H1 (cell line): ENCODE measurements around the gene LACTB. TPM values are rescaled to one million over a fixed set of nuclear protein-coding genes. Genes with fewer than 3 reads are reported as not detected.
A peak's percentile ranks its signal among the peaks of the same experiment; 100 is the strongest.

ENCODE experiments used
- CTCF ChIA-PET: fragments of 300-600 bp; sonication (Branson Sonifier 250); formaldehyde crosslinking; loops from one replicate; lab custom pipeline; 2021; ENCODE audit not compliant: partially characterized antibody; lab: Charles Lee
- POLR2A ChIA-PET: fragments of 300-600 bp; sonication (Branson Sonifier 250); formaldehyde crosslinking; loops from one replicate; lab custom pipeline; 2021; ENCODE audit warnings: inconsistent platforms; ENCODE audit not compliant: partially characterized antibody; lab: Charles Lee
- DNase-seq, 2 experiments: peaks; one replicate each; pipeline versions ENCODE4 v3.0.0 to v3.0.0-alpha.2; 2010 to 2022; ENCODE audit warnings: low spot score in 2 of 2, low read depth in 1 of 2, mixed read lengths in 1 of 2
- FAIRE-seq: peaks from 2 replicates; lab custom pipeline; 2011; peaks lifted over from hg19 to GRCh38; lab: Jason Lieb, UNC
- H2AFZ ChIP-seq: 2 replicates; pipeline ENCODE4 v1.8.1; 2012; ENCODE audit warnings: low read length, inconsistent platforms
- H2AK5ac ChIP-seq: 2 replicates; pipeline ENCODE4 v1.6.1; 2013; ENCODE audit warnings: low read depth, low read length
- H2BK120ac ChIP-seq: replicated peaks from 2 replicates; pipeline ENCODE3; 2013; ENCODE audit warnings: low read depth, low read length, inconsistent platforms
- H2BK12ac ChIP-seq: 2 replicates; pipeline ENCODE4 v1.6.1; 2013; ENCODE audit warnings: low read depth, low read length
- H2BK15ac ChIP-seq: 2 replicates; pipeline ENCODE4 v1.6.1; 2013; ENCODE audit warnings: low read length
- H2BK20ac ChIP-seq: 2 replicates; pipeline ENCODE4 v1.6.1; 2013; ENCODE audit warnings: low read length
- H2BK5ac ChIP-seq: 2 replicates; pipeline ENCODE4 v1.6.1; 2013; ENCODE audit warnings: low read depth, low read length
- H3K14ac ChIP-seq: 2 replicates; pipeline ENCODE4 v1.6.1; 2013; ENCODE audit warnings: inconsistent platforms; ENCODE audit not compliant: insufficient read length
- H3K18ac ChIP-seq: 2 replicates; pipeline ENCODE4 v1.6.1; 2013; ENCODE audit warnings: low read length; ENCODE audit errors: extremely low read depth
- H3K23ac ChIP-seq: 2 replicates; pipeline ENCODE4 v1.6.1; 2013; ENCODE audit warnings: inconsistent platforms; ENCODE audit not compliant: insufficient read length
- H3K23me2 ChIP-seq: 2 replicates; pipeline ENCODE4 v1.6.1; 2013; ENCODE audit warnings: low read depth, low read length
- H3K27ac ChIP-seq: 2 replicates; pipeline ENCODE4 v1.6.1; 2011; ENCODE audit warnings: low read depth, low read length, inconsistent platforms
- H3K27me3 ChIP-seq, 4 experiments: replicated peaks in 1 of 4; 1 replicate in 1 of 4; 2 replicates in 3 of 4; pipeline versions ENCODE4 v1.6.1 to v1.8.1; 2011 to 2013; ENCODE audit warnings: low read length in 3 of 4, mild to moderate bottlenecking in 3 of 4, inconsistent platforms in 2 of 4, mixed read lengths in 2 of 4, moderate library complexity in 1 of 4; ENCODE audit not compliant: control insufficient read depth in 3 of 4, insufficient read depth in 3 of 4; ENCODE audit errors: extremely low read depth in 1 of 4
- H3K36me3 ChIP-seq, 4 experiments: 2 replicates each; pipeline versions ENCODE4 v1.6.1 to v1.8.1; 2011 to 2013; ENCODE audit warnings: mild to moderate bottlenecking in 4 of 4, low read length in 3 of 4, moderate library complexity in 2 of 4, control low read depth in 1 of 4, inconsistent platforms in 1 of 4; ENCODE audit not compliant: insufficient read depth in 4 of 4, control insufficient read depth in 2 of 4
- H3K4ac ChIP-seq: replicated peaks from 2 replicates; pipeline ENCODE3; 2013; ENCODE audit warnings: low read length, low read depth, mixed read lengths, inconsistent platforms; ENCODE audit not compliant: insufficient read length
- H3K4me1 ChIP-seq, 4 experiments: replicated peaks in 1 of 4; 1 replicate in 1 of 4; 2 replicates in 3 of 4; pipeline versions ENCODE4 v1.6.1 to v1.8.1; 2011 to 2013; ENCODE audit warnings: low read length in 3 of 4, inconsistent platforms in 2 of 4, mixed read lengths in 1 of 4; ENCODE audit not compliant: insufficient read depth in 4 of 4, control insufficient read depth in 3 of 4
- H3K4me2 ChIP-seq, 2 experiments: 2 replicates each; pipeline versions ENCODE4 v1.6.1 to v1.8.1; 2011 to 2013; ENCODE audit warnings: low read depth in 2 of 2, low read length in 2 of 2, control low read depth in 1 of 2, inconsistent platforms in 1 of 2, mild to moderate bottlenecking in 1 of 2; ENCODE audit not compliant: insufficient read depth in 1 of 2
- H3K4me3 ChIP-seq, 4 experiments: fragments of 200-600, 300-600 bp in 1 of 4; sonication (generic), shearing (Covaris generic), sonication (Bioruptor Twin) in 1 of 4; 2 replicates each; pipeline versions ENCODE4 v1.5.1 to v1.8.1; 2011 to 2016; ENCODE audit warnings: low read length in 4 of 4, low read depth in 3 of 4, control low read depth in 2 of 4, inconsistent platforms in 2 of 4, mild to moderate bottlenecking in 2 of 4, mixed read lengths in 1 of 4, moderate library complexity in 1 of 4; ENCODE audit not compliant: insufficient read depth in 2 of 4; ENCODE audit errors: extremely low read depth in 1 of 4
- H3K56ac ChIP-seq: replicated peaks from 2 replicates; pipeline ENCODE3; 2013; ENCODE audit warnings: low read depth, mild to moderate bottlenecking, mixed read lengths, low read length, inconsistent platforms; ENCODE audit not compliant: insufficient read length
- H3K79me1 ChIP-seq: 2 replicates; pipeline ENCODE4 v1.6.1; 2013; ENCODE audit warnings: low read depth, low read length, control low read depth
- H3K79me2 ChIP-seq, 2 experiments: 2 replicates each; pipeline versions ENCODE4 v1.6.1 to v1.8.1; 2012 to 2013; ENCODE audit warnings: low read length in 2 of 2, mild to moderate bottlenecking in 2 of 2, inconsistent platforms in 1 of 2; ENCODE audit not compliant: insufficient read depth in 2 of 2, control insufficient read depth in 1 of 2
- H3K9ac ChIP-seq, 4 experiments: replicated peaks in 1 of 4; 1 replicate in 1 of 4; 2 replicates in 3 of 4; pipeline versions ENCODE4 v1.6.1 to v1.8.1; 2011 to 2013; ENCODE audit warnings: low read depth in 3 of 4, low read length in 3 of 4, control low read depth in 2 of 4, mild to moderate bottlenecking in 2 of 4, moderate library complexity in 2 of 4, inconsistent platforms in 1 of 4; ENCODE audit errors: extremely low read depth in 1 of 4
- H3K9me3 ChIP-seq, 2 experiments: 2 replicates each; pipeline versions ENCODE4 v1.6.1 to v1.8.1; 2012 to 2013; ENCODE audit warnings: mild to moderate bottlenecking in 2 of 2, moderate library complexity in 2 of 2, control low read depth in 1 of 2, inconsistent platforms in 1 of 2, low read depth in 1 of 2, low read length in 1 of 2, mixed read lengths in 1 of 2; ENCODE audit not compliant: insufficient read depth in 2 of 2
- H4K20me1 ChIP-seq, 2 experiments: replicated peaks in 1 of 2; 2 replicates each; pipeline versions ENCODE3 to v1.8.1; 2011 to 2013; ENCODE audit warnings: inconsistent platforms in 2 of 2, low read length in 2 of 2, mild to moderate bottlenecking in 1 of 2; ENCODE audit not compliant: insufficient read depth in 2 of 2, control insufficient read depth in 1 of 2
- H4K5ac ChIP-seq: 2 replicates; pipeline ENCODE4 v1.6.1; 2013; ENCODE audit warnings: low read length, low read depth, mixed read lengths, inconsistent platforms; ENCODE audit not compliant: insufficient read length
- H4K8ac ChIP-seq: 2 replicates; pipeline ENCODE4 v1.8.0; 2013; ENCODE audit warnings: mild to moderate bottlenecking, moderate library complexity, low read length, inconsistent platforms; ENCODE audit not compliant: insufficient read depth; ENCODE audit errors: extremely low read depth
- H4K91ac ChIP-seq: replicated peaks from 2 replicates; pipeline ENCODE3; 2013; ENCODE audit warnings: low read length, mixed read lengths, inconsistent platforms; ENCODE audit not compliant: insufficient read length
- BCL11A ChIP-seq, 2 experiments: IDR thresholded peaks; one replicate each; pipeline ENCODE4 v1.6.1; 2011; ENCODE audit warnings: low read depth in 2 of 2, low read length in 2 of 2, mild to moderate bottlenecking in 2 of 2
- TCF12 ChIP-seq: IDR thresholded peaks from 2 replicates; pipeline ENCODE4 v1.6.1; 2011; ENCODE audit warnings: low read depth, mild to moderate bottlenecking, low read length
- ZNF274 ChIP-seq: IDR thresholded peaks from 2 replicates; pipeline ENCODE4 v1.7.0; 2012; ENCODE audit warnings: low read length, borderline replicate concordance; ENCODE audit errors: extremely low read depth
- WGBS, 2 experiments: shearing (Covaris generic) in 1 of 2; methylation state at CpG; one replicate each; pipeline versions ENCODE4 v1.1.6 to v1.1.7; 2013 to 2015; ENCODE audit warnings: low lambda C conversion rate in 2 of 2, mixed read lengths in 2 of 2, inconsistent platforms in 1 of 2, low coverage in 1 of 2, missing lambda C conversion rate in 1 of 2; ENCODE audit not compliant: insufficient replicate concordance in 2 of 2, insufficient coverage in 1 of 2, insufficient read length in 1 of 2; ENCODE audit errors: extremely low coverage in 1 of 2, missing lambda C conversion rate in 1 of 2; 5-methylcytosine and 5-hydroxymethylcytosine counted together
- polyA plus RNA-seq, 7 experiments: library from polyadenylated mRNA; depleted of rRNA in 3 of 7; stranded (reverse) in 5 of 7; unstranded in 2 of 7; fragments of >200 nt in 5 of 7; fragments of 200-250 nt in 2 of 7; gene quantifications; 1 replicate in 5 of 7; 2 replicates in 1 of 7; 4 replicates in 1 of 7; pipeline versions ENCODE4 v1.2.1 to v1.2.3, GENCODE V29; 2011 to 2013; ENCODE audit warnings: missing spikeins in 2 of 7, mixed read lengths in 2 of 7
- total RNA-seq: library from RNA; stranded (reverse); fragmentation: NEBNext Ultra II Directional; extraction: Animal tissue kit (Norgen Biotek cat#: 25700); gene quantifications from 2 replicates; pipeline ENCODE4 v1.2.1, GENCODE V29; 2021
- TF ChIP-seq, protein P1 (sequence below): IDR thresholded peaks from 2 replicates; pipeline ENCODE4 v1.6.1; 2012; ENCODE audit warnings: inconsistent platforms

LACTB gene
- total and polyA plus RNA-seq, 2 of the 8 experiments (the other 6 are each of a cell fraction or from before 2014, with no cell fraction given), result 5.8 to 14.9 TPM

DNA sequence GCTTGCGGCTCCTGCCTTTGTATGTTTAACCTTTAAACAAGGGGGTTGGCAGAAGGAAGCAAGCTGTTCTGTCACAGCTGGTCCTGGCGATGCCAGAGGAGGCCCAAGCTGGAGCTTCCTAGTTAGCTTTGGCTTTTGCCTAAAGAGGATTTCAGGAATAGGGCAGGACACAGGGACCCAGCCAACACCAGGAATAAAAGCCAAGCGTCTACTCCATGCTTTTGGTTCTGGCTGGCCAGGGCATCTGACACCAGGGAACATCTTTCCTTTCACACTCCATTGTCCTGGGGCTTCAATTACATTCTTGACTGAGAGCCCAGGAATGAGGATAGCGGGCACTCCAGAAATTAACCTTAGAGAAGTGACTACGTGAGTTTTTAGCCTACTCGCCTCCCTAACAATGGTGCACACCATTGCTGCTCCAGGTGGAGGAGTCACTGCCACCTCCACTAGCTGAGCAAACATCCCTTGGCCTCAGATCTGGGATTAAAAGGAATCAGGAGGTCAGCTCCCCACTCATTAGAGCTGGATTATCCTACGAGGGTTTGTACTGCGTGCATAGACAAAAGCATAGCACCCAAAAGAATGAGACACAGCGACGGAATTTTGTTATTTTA lies 40.9 kb upstream of the LACTB start:
- H3K18ac ChIP-seq, result no peak overlapping the region; the same call in 1 of the 2 replicates
- no peak overlapping the region for H4K5ac ChIP-seq
- no peaks in the 10 kb centered on the region for H3K36me3 ChIP-seq
- peaks cover 11 to 22% (median 14%) of the 10 kb centered on the region in 4 experiments for H3K4me1 ChIP-seq
- no peaks in the 10 kb centered on the region for H3K23me2 ChIP-seq
- no peak overlapping the region for H3K4ac ChIP-seq
- H2BK5ac ChIP-seq, result peak overlapping the region; percentile 30; the same call in 1 of the 2 replicates
- H3K79me1 ChIP-seq, result no peaks in the 10 kb centered on the region
- no peak overlapping the region for H3K27ac ChIP-seq
- CTCF ChIA-PET, result interaction anchor here (1.0 to 4.3 kb wide), 7 partner anchors 8 to 338 kb away, joined by 3 to 22 read pairs (median 4); no protein-coding TSS in a partner anchor
- no peak overlapping the region; the same call in 1 of the 2 replicates for H2AK5ac ChIP-seq
- peak overlapping the region; percentile 3; the same call in 1 of the 2 replicates for H2BK12ac ChIP-seq
- 0 out of 2 replicates have a peak overlapping the region, but pooled peaks have one; percentile 95 for H2BK15ac ChIP-seq
- H3K56ac ChIP-seq, result no peak overlapping the region
- POLR2A ChIA-PET, result interaction anchor here (0.9 to 18.5 kb wide), 7 partner anchors 11 to 40 kb away, joined by 3 to 325 read pairs (median 5); no protein-coding TSS in a partner anchor
- H4K20me1 ChIP-seq, result no peaks in the 10 kb centered on the region
- no peaks in the 10 kb centered on the region for H3K79me2 ChIP-seq
- no peak overlapping the region for H3K4me3 ChIP-seq
- no peak overlapping the region for H3K4me2 ChIP-seq
- FAIRE-seq, result no peak
- H2BK20ac ChIP-seq, result peak overlapping the region; percentile 72; the same call in 1 of the 2 replicates
- H4K91ac ChIP-seq, result peak overlapping the region; percentile 31
- no peak overlapping the region for H3K14ac ChIP-seq
- WGBS, 2 experiments, result 93% methylated on average over 10 of the region's 10 CpGs; no CpG with 5 or more reads in 1 of the 2 experiments
- H3K9ac ChIP-seq, result no peak overlapping the region
- H3K9me3 ChIP-seq, result no peaks in the 10 kb centered on the region
- H4K8ac ChIP-seq, result no peak overlapping the region
- no peak overlapping the region for H3K23ac ChIP-seq
- no peak for DNase-seq
- no peaks in the 10 kb centered on the region for H3K27me3 ChIP-seq
- no peak overlapping the region for H2AFZ ChIP-seq
- H2BK120ac ChIP-seq, result peak overlapping the region; percentile 66
- no peak for TF ChIP-seq BCL11A (IDR thresholded peaks at IDR 0.05; ENCODE audit: low read depth in 2 of 2, low read length in 2 of 2)
- TF ChIP-seq, protein P1, sequence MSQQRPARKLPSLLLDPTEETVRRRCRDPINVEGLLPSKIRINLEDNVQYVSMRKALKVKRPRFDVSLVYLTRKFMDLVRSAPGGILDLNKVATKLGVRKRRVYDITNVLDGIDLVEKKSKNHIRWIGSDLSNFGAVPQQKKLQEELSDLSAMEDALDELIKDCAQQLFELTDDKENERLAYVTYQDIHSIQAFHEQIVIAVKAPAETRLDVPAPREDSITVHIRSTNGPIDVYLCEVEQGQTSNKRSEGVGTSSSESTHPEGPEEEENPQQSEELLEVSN, result no peak
- TF ChIP-seq ZNF274, result no peak
- no peak for TF ChIP-seq TCF12
